ENCODE data around the gene TARBP1.
"Not testable (repeated sequence)": the region's sequence is repeated elsewhere in the genome, so short reads cannot be mapped to it uniquely, and the experiment has no call there.

TARBP1 gene

GRCh38 chr1:234434706-234435105 lies 44.3 kb downstream of the TARBP1 start:
- DNase-seq (ENCODE audit: low spot score): no peak

GRCh38 chr1:234433563-234434285 lies 45.3 kb downstream of the TARBP1 start:
- peak; percentile 18 for DNase-seq (ENCODE audit: low spot score)

- DNase-seq (ENCODE audit: low spot score): no peak
These were observed 47.7 kb downstream of the TARBP1 start for GRCh38 chr1:234431255-234431654.

- no peak for DNase-seq (ENCODE audit: low spot score)
These were observed 48.3 kb downstream of the TARBP1 start for GRCh38 chr1:234430691-234431090.

- DNase-seq (ENCODE audit: low spot score): no peak
These were observed 49.6 kb downstream of the TARBP1 start for GRCh38 chr1:234429434-234429806.

GRCh38 chr1:234427950-234428646 lies 50.9 kb downstream of the TARBP1 start:
- DNase-seq (ENCODE audit: low spot score): no peak

- no peak for DNase-seq (ENCODE audit: low spot score)
These were observed 65.0 kb downstream of the TARBP1 start for GRCh38 chr1:234413990-234414389.

- DNase-seq (ENCODE audit: low spot score): no peak
These were observed 65.5 kb downstream of the TARBP1 start for GRCh38 chr1:234413485-234413884.

- no peak for DNase-seq (ENCODE audit: low spot score)
These were observed 66.1 kb downstream of the TARBP1 start for GRCh38 chr1:234412830-234413229.

- no peak for DNase-seq (ENCODE audit: low spot score)
These were observed 69.7 kb downstream of the TARBP1 start for GRCh38 chr1:234409328-234409727.

GRCh38 chr1:234408757-234409156 lies 70.2 kb downstream of the TARBP1 start:
- no peak for DNase-seq (ENCODE audit: low spot score)

GRCh38 chr1:234406871-234407270 lies 72.1 kb downstream of the TARBP1 start:
- DNase-seq (ENCODE audit: low spot score): no peak

- DNase-seq (ENCODE audit: low spot score): no peak
These were observed 73.3 kb downstream of the TARBP1 start for GRCh38 chr1:234405676-234406075.

GRCh38 chr1:234402939-234403338 lies 76.0 kb downstream of the TARBP1 start:
- DNase-seq (ENCODE audit: low spot score): no peak

- no peak for DNase-seq (ENCODE audit: low spot score)
These were observed 77.3 kb downstream of the TARBP1 start for GRCh38 chr1:234401658-234402057.

GRCh38 chr1:234400773-234401172 lies 78.2 kb downstream of the TARBP1 start:
- no peak for DNase-seq (ENCODE audit: low spot score)

GRCh38 chr1:234399515-234399914 lies 79.5 kb downstream of the TARBP1 start:
- DNase-seq (ENCODE audit: low spot score): not testable (repeated sequence)

GRCh38 chr1:234398849-234399381 lies 80.1 kb downstream of the TARBP1 start:
- DNase-seq (ENCODE audit: low spot score): no peak

- no peak for DNase-seq (ENCODE audit: low spot score)
These were observed 81.2 kb downstream of the TARBP1 start for GRCh38 chr1:234397732-234398131.

GRCh38 chr1:234396871-234397270 lies 82.1 kb downstream of the TARBP1 start:
- no peak for DNase-seq (ENCODE audit: low spot score)

- DNase-seq (ENCODE audit: low spot score): no peak
These were observed 82.9 kb downstream of the TARBP1 start for GRCh38 chr1:234396092-234396491.

- DNase-seq (ENCODE audit: low spot score): no peak
These were observed 83.7 kb downstream of the TARBP1 start for GRCh38 chr1:234395297-234395696.

GRCh38 chr1:234393190-234393589 lies 85.8 kb downstream of the TARBP1 start:
- DNase-seq (ENCODE audit: low spot score): no peak

Measured in hepatic stellate cell (primary cell).